Spleen (tissue), 11 donors: ENCODE results near the gene GADD45G. TPM values are rescaled to one million over a fixed set of nuclear protein-coding genes. Genes with fewer than 3 reads are reported as not detected.

Experiments used
- DNase-seq: peaks from one replicate; pipeline ENCODE4 v3.0.0-alpha.2; 2020
- H3K27ac ChIP-seq, 8 donors: fragments of 200-600 bp; sonication (generic) in 7 of 8; 1 replicate in 4 of 8; 2 replicates in 4 of 8; pipeline versions ENCODE4 v1.5.0 to v1.8.0; 2016 to 2021; ENCODE audit warnings: inconsistent platforms in 4 of 8, mild to moderate bottlenecking in 4 of 8, moderate library complexity in 1 of 8
- H3K27me3 ChIP-seq, 7 donors: fragments of 200-600 bp; sonication (generic) in 6 of 7; replicated peaks in 1 of 7; 1 replicate in 4 of 7; 2 replicates in 3 of 7; pipeline versions ENCODE4 v1.5.0 to v1.8.0; 2016 to 2021; ENCODE audit warnings: inconsistent platforms in 3 of 7, mild to moderate bottlenecking in 1 of 7
- H3K36me3 ChIP-seq, 6 donors: fragments of 200-600 bp; sonication (generic) in 5 of 6; 1 replicate in 4 of 6; 2 replicates in 2 of 6; pipeline versions ENCODE4 v1.5.0 to v1.8.0; 2016 to 2021; ENCODE audit warnings: inconsistent platforms in 2 of 6
- H3K4me1 ChIP-seq, 6 donors: fragments of 200-600 bp; sonication (generic) in 5 of 6; 1 replicate in 3 of 6; 2 replicates in 3 of 6; pipeline versions ENCODE4 v1.5.0 to v1.8.0; 2016 to 2021; ENCODE audit warnings: inconsistent platforms in 3 of 6
- H3K4me3 ChIP-seq, 8 donors: fragments of 200-600 bp; sonication (generic) in 7 of 8; 1 replicate in 4 of 8; 2 replicates in 4 of 8; pipeline versions ENCODE4 v1.5.0 to v1.8.0; 2016 to 2021; ENCODE audit warnings: inconsistent platforms in 4 of 8, mild to moderate bottlenecking in 4 of 8, moderate library complexity in 2 of 8
- H3K9me3 ChIP-seq, 8 donors: fragments of 200-600 bp; sonication (generic) in 7 of 8; 1 replicate in 4 of 8; 2 replicates in 4 of 8; pipeline versions ENCODE4 v1.5.0 to v1.8.0; 2016 to 2021; ENCODE audit warnings: inconsistent platforms in 4 of 8
- CTCF ChIP-seq, 11 experiments: fragments of 200-600 bp in 7 of 11; fragments of 450-650 bp in 4 of 11; sonication (generic) in 4 of 11; IDR thresholded peaks in 8 of 11; conservative IDR thresholded peaks in 3 of 11; 1 replicate in 7 of 11; 2 replicates in 4 of 11; pipeline versions ENCODE4 v1.4.0 to v1.8.0; 2016 to 2021; ENCODE audit warnings: antibody characterized with exemption in 11 of 11, inconsistent platforms in 4 of 11, mild to moderate bottlenecking in 1 of 11
- POLR2A ChIP-seq, 3 donors: fragments of 450-650 bp; IDR thresholded peaks; one replicate each; pipeline ENCODE4 v1.5.1; 2017; ENCODE audit warnings: antibody characterized with exemption in 3 of 3, mild to moderate bottlenecking in 1 of 3
- POLR2AphosphoS5 ChIP-seq, 3 donors: sonication (generic); formaldehyde crosslinking; IDR thresholded peaks; one replicate each; pipeline ENCODE4 v1.5.1; 2017; ENCODE audit warnings: antibody characterized with exemption in 3 of 3
- WGBS, 5 donors: extraction: QIAGEN DNeasy Blood & Tissue Kit in 3 of 5; methylation state at CpG; one replicate each; pipeline versions ENCODE4 v1.1.5 to v1.1.7; 2013 to 2018; 5-methylcytosine and 5-hydroxymethylcytosine counted together
- intact Hi-C: fragments of 100-400 bp; cut with DNase I; formaldehyde crosslinking; loops from one replicate; pipeline ENCODE4 v1.15.0; 2023; ENCODE audit warnings: low total_unique reads
- polyA plus RNA-seq, 3 donors: library from polyadenylated mRNA; stranded (reverse); fragments of 200-250 nt; gene quantifications; one replicate each; pipeline ENCODE4 v1.2.1, GENCODE V29; 2013
- total RNA-seq, 7 donors: library from RNA; depleted of rRNA in 3 of 7; stranded (reverse); fragments of >200 nt in 3 of 7; fragmentation: NEBNext Ultra II Directional in 4 of 7; extraction: Animal tissue kit (Norgen Biotek cat#: 25700) in 4 of 7; gene quantifications; one replicate each; pipeline versions ENCODE4 v1.1.0 to v1.2.1, GENCODE V29; 2016 to 2021
- donor health status: healthy with polysubstance abuse.
- donor health status: DM: no; HTN: no; CAD: no; lungs with moderate emphysema.
- donor health status: DM: no; HTN: no; CAD: no.
- donor health status: Bipolar disorder and iron deficiency.
- donor health status: healthy.
- donor health status: DM: no; HTN: no; CAD: no.
- donor health status: DM: yes; HTN: yes; CAD: no.

GADD45G gene
- total and polyA plus RNA-seq, 10 donors, result 2.0 to 17.6 (median 4.2) TPM

DNA sequence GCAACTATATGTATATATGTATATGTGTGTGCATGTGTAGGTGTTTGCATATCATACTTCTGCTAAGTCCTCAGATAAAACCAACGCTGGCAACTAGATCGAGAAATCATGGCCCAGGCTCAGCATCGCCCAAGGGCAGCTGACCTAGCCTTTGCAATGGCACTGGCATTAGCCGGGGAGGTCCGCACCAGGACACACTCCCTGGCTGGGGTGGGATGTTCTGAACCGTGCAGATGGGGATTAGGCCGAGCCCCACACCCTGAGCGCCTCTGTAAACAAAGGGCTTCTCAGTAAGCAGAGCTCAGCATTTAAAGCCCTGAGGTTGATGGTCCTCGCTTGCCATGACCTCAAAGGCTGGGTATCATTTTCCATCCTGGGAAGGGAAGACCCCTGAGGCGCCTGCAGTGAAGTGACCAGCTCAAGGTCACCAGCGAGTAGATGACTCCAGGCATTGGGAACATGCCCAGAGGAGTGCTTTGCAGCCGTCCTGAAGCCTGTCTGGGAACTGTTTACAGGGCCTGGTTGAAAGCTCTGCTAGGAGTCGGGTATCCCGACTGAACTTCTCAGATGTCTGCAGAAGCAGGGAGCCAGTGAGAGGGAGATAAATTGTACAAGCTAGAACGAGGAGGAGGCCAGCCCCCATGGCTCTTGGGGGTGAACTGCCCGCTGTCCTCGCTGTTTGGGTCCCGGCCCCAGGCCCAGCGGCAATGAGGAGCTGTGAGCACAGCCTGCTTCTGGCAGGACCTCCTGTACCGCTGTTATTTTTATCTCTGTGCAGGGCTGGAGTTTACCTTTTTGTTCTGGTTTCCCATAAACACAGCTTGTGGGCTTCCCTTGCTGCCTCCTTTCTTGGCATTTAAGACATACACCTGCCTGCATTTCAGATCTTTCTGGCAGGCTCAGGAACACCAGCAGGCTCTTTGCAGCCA is 18.4 kb downstream of the GADD45G start:
- no peak overlapping the region for H3K27ac ChIP-seq
- intact Hi-C loops, result no loop called here
- no peak for DNase-seq
- H3K27me3 ChIP-seq, result peaks cover 0 to 18% (median 0%) of the 10 kb centered on the region in 7 donors
- H3K36me3 ChIP-seq, result no peaks in the 10 kb centered on the region
- 82 to 95% (median 90%) methylated on average over 12 to 20 of the region's 20 CpGs for WGBS, 5 donors
- H3K9me3 ChIP-seq, result no peaks in the 10 kb centered on the region
- TF ChIP-seq POLR2A (IDR thresholded peaks at IDR 0.05), result no peak
- no peak for TF ChIP-seq POLR2AphosphoS5 (IDR thresholded peaks at IDR 0.05)
- TF ChIP-seq CTCF (IDR thresholded peaks at IDR 0.05 in 8 of 11, conservative IDR thresholded peaks at IDR 0.05 in 3 of 11), result no peak
- H3K4me1 ChIP-seq, result peaks cover 0 to 21% (median 4%) of the 10 kb centered on the region in 6 donors
- H3K4me3 ChIP-seq, result no peak overlapping the region

DNA sequence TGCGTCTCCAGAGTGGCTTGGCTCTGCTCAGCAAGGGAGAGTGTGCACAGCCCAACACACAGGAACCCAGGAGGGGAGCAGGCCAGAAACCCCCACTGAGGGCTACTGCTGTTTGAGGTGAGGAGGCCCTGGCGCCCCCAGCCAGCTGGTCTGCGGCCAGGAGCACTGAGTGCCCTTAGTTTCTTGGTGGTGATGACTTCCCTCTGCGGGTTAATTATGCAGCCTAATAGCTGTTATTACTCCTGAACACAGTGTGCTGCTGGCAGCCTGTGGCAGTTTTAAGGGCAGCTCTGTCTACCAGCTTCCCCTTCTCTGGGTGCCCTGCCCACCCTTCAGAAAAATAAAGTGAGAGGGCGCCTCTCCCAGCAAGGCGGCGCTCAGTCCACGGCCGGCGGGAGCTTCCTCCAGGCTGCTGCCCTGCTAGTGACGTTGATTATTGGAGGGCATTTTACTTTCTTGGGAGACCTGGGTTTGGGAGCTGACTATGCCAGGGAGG is 19.2 kb downstream of the GADD45G start:
- Histone ChIP-seq H3K9me3 (no peaks in the 10 kb centered on the region), H3K27ac (no peak overlapping the region), H3K4me3 (no peak overlapping the region), H3K36me3 (no peaks in the 10 kb centered on the region), H3K27me3 (peaks cover 0 to 18% (median 0%) of the 10 kb centered on the region in 7 donors), H3K4me1 (peaks cover 0 to 21% (median 4%) of the 10 kb centered on the region in 6 donors)
- TF ChIP-seq CTCF (IDR thresholded peaks at IDR 0.05 in 8 of 11, conservative IDR thresholded peaks at IDR 0.05 in 3 of 11), result no peak
- TF ChIP-seq POLR2A (IDR thresholded peaks at IDR 0.05), result no peak
- TF ChIP-seq POLR2AphosphoS5 (IDR thresholded peaks at IDR 0.05), result no peak
- 31 to 60% (median 48%) methylated on average over 6 to 11 of the region's 11 CpGs for WGBS, 5 donors
- intact Hi-C loops, result no loop called here
- DNase-seq, result no peak

- Histone ChIP-seq H3K4me1 (peaks cover 0 to 21% (median 4%) of the 10 kb centered on the region in 6 donors), H3K27me3 (peaks cover 0 to 18% (median 0%) of the 10 kb centered on the region in 7 donors), H3K27ac (no peak overlapping the region), H3K9me3 (no peaks in the 10 kb centered on the region), H3K36me3 (no peaks in the 10 kb centered on the region), H3K4me3 (no peak overlapping the region)
- TF ChIP-seq POLR2AphosphoS5 (IDR thresholded peaks at IDR 0.05) (no peak), POLR2A (IDR thresholded peaks at IDR 0.05) (no peak), CTCF (IDR thresholded peaks at IDR 0.05 in 8 of 11, conservative IDR thresholded peaks at IDR 0.05 in 3 of 11) (no peak)
- no peak for DNase-seq
- 88 to 94% (median 89%) methylated on average over 13 to 14 of the region's 14 CpGs for WGBS, 5 donors
- intact Hi-C loops, result no loop called here
These were observed 21.2 kb downstream of the GADD45G start for GRCh38 chr9:89625721-89626687.
